RWPE2 (cell line): Measurements from ENCODE around the gene DMD.

Experiments
- ATAC-seq: fragments of 200-7000 bp; cut with Tn5 transposase; 3 replicates; pipeline ENCODE4 v1.9.1; 2021; ENCODE audit warnings: low read depth
- DNase-seq: peaks from one replicate; pipeline ENCODE4 v3.0.0-alpha.2; 2020; ENCODE audit warnings: low spot score
- H3K27ac ChIP-seq: fragments of 450-650 bp; 2 replicates; pipeline ENCODE4 v1.5.1; 2017; ENCODE audit warnings: mild to moderate bottlenecking; ENCODE audit not compliant: poor library complexity, severe bottlenecking
- H3K27me3 ChIP-seq: fragments of 250-450 bp; sonication (Bioruptor Pico); 2 replicates; pipeline ENCODE4 v1.5.1; 2021; ENCODE audit warnings: mild to moderate bottlenecking, moderate library complexity; ENCODE audit not compliant: insufficient read depth, poor library complexity, severe bottlenecking
- H3K36me3 ChIP-seq: fragments of 250-450 bp; sonication (Bioruptor Pico); 2 replicates; pipeline ENCODE4 v1.5.1; 2020; ENCODE audit warnings: low read depth, mild to moderate bottlenecking, moderate library complexity
- H3K4me1 ChIP-seq: fragments of 250-450 bp; sonication (Bioruptor Pico); 2 replicates; pipeline ENCODE4 v1.5.1; 2021; ENCODE audit warnings: mild to moderate bottlenecking, moderate library complexity; ENCODE audit not compliant: insufficient read depth, poor library complexity, severe bottlenecking
- H3K4me3 ChIP-seq: fragments of 250-450 bp; sonication (Bioruptor Pico); 2 replicates; pipeline ENCODE4 v1.5.1; 2021; ENCODE audit warnings: mild to moderate bottlenecking, moderate library complexity; ENCODE audit not compliant: severe bottlenecking
- H3K9me3 ChIP-seq: fragments of 250-450 bp; sonication (Bioruptor Pico); 2 replicates; pipeline ENCODE4 v1.5.1; 2021; ENCODE audit warnings: mild to moderate bottlenecking, moderate library complexity; ENCODE audit not compliant: severe bottlenecking
- CTCF ChIP-seq: fragments of 450-650 bp; IDR thresholded peaks from one replicate; pipeline ENCODE4 v1.5.1; 2017; ENCODE audit warnings: mild to moderate bottlenecking, moderate library complexity; ENCODE audit not compliant: poor library complexity, severe bottlenecking

The DMD gene

GRCh38 chrX:31201503-31201902, 2009.8 kb downstream of the DMD start:
- DNase-seq, result no peak
- peaks cover 7% of the 10 kb centered on the region; the same call in 1 of the 2 replicates for H3K36me3 ChIP-seq
- no peaks in the 10 kb centered on the region for H3K27me3 ChIP-seq
- peaks cover 19% of the 10 kb centered on the region for H3K4me1 ChIP-seq
- no peak overlapping the region for H3K4me3 ChIP-seq
- no peak for ATAC-seq
- TF ChIP-seq CTCF, result no peak
- no peak overlapping the region for H3K27ac ChIP-seq
- no peaks in the 10 kb centered on the region for H3K9me3 ChIP-seq

GRCh38 chrX:31200430-31200829, 2010.9 kb downstream of the DMD start:
- TF ChIP-seq CTCF, result no peak
- no peaks in the 10 kb centered on the region for H3K27me3 ChIP-seq

GRCh38 chrX:31199840-31200114, 2011.6 kb downstream of the DMD start:
- no peak for ATAC-seq
- H3K4me3 ChIP-seq, result no peak overlapping the region
- H3K36me3 ChIP-seq, result peaks cover 7% of the 10 kb centered on the region; the same call in 1 of the 2 replicates
- no peaks in the 10 kb centered on the region for H3K9me3 ChIP-seq
- H3K4me1 ChIP-seq, result peaks cover 19% of the 10 kb centered on the region
- H3K27ac ChIP-seq, result peak overlapping the region; percentile 82
- TF ChIP-seq CTCF, result no peak
- no peak for DNase-seq
- H3K27me3 ChIP-seq, result no peaks in the 10 kb centered on the region

More at GRCh38 chrX:31200430-31200829, 2010.9 kb downstream of the DMD start:
- peaks cover 19% of the 10 kb centered on the region for H3K4me1 ChIP-seq
- H3K4me3 ChIP-seq, result no peak overlapping the region
- DNase-seq (no peak), ATAC-seq (no peak)
- H3K27ac ChIP-seq, result peak overlapping the region; percentile 82
- peaks cover 7% of the 10 kb centered on the region; the same call in 1 of the 2 replicates for H3K36me3 ChIP-seq
- no peaks in the 10 kb centered on the region for H3K9me3 ChIP-seq

GRCh38 chrX:31199056-31199839, 2012.1 kb downstream of the DMD start:
- no peak overlapping the region for H3K4me3 ChIP-seq
- H3K4me1 ChIP-seq, result peaks cover 19% of the 10 kb centered on the region
- ATAC-seq (peak; percentile 93), DNase-seq (peak; percentile 38)
- H3K9me3 ChIP-seq, result no peaks in the 10 kb centered on the region
- H3K36me3 ChIP-seq, result peaks cover 7% of the 10 kb centered on the region; the same call in 1 of the 2 replicates
- peak overlapping the region; percentile 82 for H3K27ac ChIP-seq
- TF ChIP-seq CTCF, result no peak
- no peaks in the 10 kb centered on the region for H3K27me3 ChIP-seq
